SU-DHL-6 (cell line): ENCODE data around the gene COMMD8.

Experiments used
- H2AFZ ChIP-seq: fragments of 200-600 bp; sonication (generic); 2 replicates; pipeline ENCODE4 v1.6.1; 2014; ENCODE audit warnings: low read depth, mild to moderate bottlenecking, moderate library complexity, mixed read lengths, antibody characterized with exemption, low read length; ENCODE audit not compliant: severe bottlenecking
- H3F3A ChIP-seq: fragments of 200-600 bp; shearing (Covaris generic); 2 replicates; pipeline ENCODE4 v1.6.0; 2016; ENCODE audit warnings: antibody characterized with exemption, mild to moderate bottlenecking; ENCODE audit not compliant: insufficient read depth
- H3K27ac ChIP-seq: fragments of 200-600 bp; sonication (generic); 2 replicates; pipeline ENCODE4 v1.5.1; 2016; ENCODE audit warnings: low read depth, mild to moderate bottlenecking, low read length, moderate library complexity, mixed read lengths
- H3K27me3 ChIP-seq: fragments of 200-600 bp; sonication (generic), shearing (Covaris generic); 2 replicates; pipeline ENCODE4 v1.6.0; 2014; ENCODE audit warnings: mild to moderate bottlenecking, low read length
- H3K36me3 ChIP-seq: fragments of 200-600 bp; sonication (generic); 2 replicates; pipeline ENCODE4 v1.6.1; 2014; ENCODE audit warnings: mild to moderate bottlenecking, low read length, mixed read lengths
- H3K4me2 ChIP-seq: fragments of 300-600, 200-600 bp; shearing (Covaris generic), sonication (generic); 2 replicates; pipeline ENCODE4 v1.6.0; 2014; ENCODE audit warnings: low read length, low read depth, mild to moderate bottlenecking; ENCODE audit not compliant: poor library complexity, severe bottlenecking
- H3K4me3 ChIP-seq: fragments of 200-600 bp; sonication (generic); 2 replicates; pipeline ENCODE4 v1.5.1; 2014; ENCODE audit warnings: antibody characterized with exemption, low read length, mild to moderate bottlenecking, mixed read lengths; ENCODE audit not compliant: insufficient read depth, poor library complexity, severe bottlenecking
- H3K79me2 ChIP-seq: fragments of 200-600 bp; sonication (generic); 2 replicates; pipeline ENCODE4 v1.6.1; 2014; ENCODE audit warnings: mild to moderate bottlenecking, low read length, moderate library complexity; ENCODE audit not compliant: insufficient read depth
- H3K9ac ChIP-seq: fragments of 200-600 bp; sonication (generic); 2 replicates; pipeline ENCODE4 v1.7.0; 2014; ENCODE audit warnings: mild to moderate bottlenecking, low read length
- H3K9me2 ChIP-seq: fragments of 200-600 bp; sonication (generic); replicated peaks from 2 replicates; pipeline ENCODE4 v1.6.1; 2014; ENCODE audit warnings: low read length; ENCODE audit not compliant: insufficient read depth
- H3K9me3 ChIP-seq: fragments of 200-600 bp; sonication (generic); 2 replicates; pipeline ENCODE4 v1.6.1; 2014; ENCODE audit warnings: low read length, mixed read lengths; ENCODE audit not compliant: insufficient read depth
- H4K20me1 ChIP-seq: fragments of 200-600 bp; sonication (generic); 2 replicates; pipeline ENCODE4 v1.6.1; 2014; ENCODE audit warnings: low read depth, mild to moderate bottlenecking, antibody characterized with exemption, low read length, moderate library complexity, mixed read lengths
- CTCF ChIP-seq: fragments of 200-600 bp; sonication (generic); IDR thresholded peaks from one replicate; pipeline ENCODE4 v1.5.1; 2017; ENCODE audit warnings: antibody characterized with exemption, mild to moderate bottlenecking, low read length, moderate library complexity; ENCODE audit not compliant: insufficient read depth, poor library complexity, severe bottlenecking
- EZH2phosphoT487 ChIP-seq: fragments of 200-600 bp; sonication (generic), shearing (Covaris generic); conservative IDR thresholded peaks from 2 replicates; pipeline ENCODE4 v1.6.1; 2018; ENCODE audit warnings: mild to moderate bottlenecking, antibody characterized with exemption, low read length, moderate library complexity, mixed read lengths

Gene COMMD8

DNA sequence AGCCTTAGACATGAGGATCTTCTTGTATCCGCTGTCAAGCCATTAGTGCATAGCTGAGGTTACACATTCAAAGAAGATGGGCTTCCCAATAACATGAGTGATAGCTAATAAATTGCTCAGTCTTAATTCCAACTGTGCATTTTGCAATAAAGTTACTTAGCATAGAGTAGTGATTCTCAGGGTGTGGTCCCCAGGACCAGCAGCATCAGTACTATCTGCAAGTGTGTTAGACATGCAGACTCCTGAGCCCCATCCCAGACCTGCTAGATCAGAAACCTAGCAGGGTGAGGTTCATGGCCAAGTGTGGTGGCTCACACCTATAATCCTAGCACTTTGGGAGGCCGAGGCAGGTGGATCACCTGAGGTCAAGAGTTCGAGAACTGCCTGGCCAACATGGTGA lies 41.6 kb upstream of the COMMD8 start:
- no peak overlapping the region for H3K27ac ChIP-seq
- H3K9me3 ChIP-seq: no peaks in the 10 kb centered on the region
- H3K36me3 ChIP-seq: no peaks in the 10 kb centered on the region
- no peaks in the 10 kb centered on the region for H3K27me3 ChIP-seq
- no peak for TF ChIP-seq CTCF
- TF ChIP-seq EZH2phosphoT487: no peak
- no peaks in the 10 kb centered on the region for H3K9me2 ChIP-seq
- H3K9ac ChIP-seq: no peak overlapping the region
- H3F3A ChIP-seq: no peaks in the 10 kb centered on the region
- H3K4me3 ChIP-seq: no peak overlapping the region
- H3K4me2 ChIP-seq: no peak overlapping the region
- H4K20me1 ChIP-seq: no peaks in the 10 kb centered on the region
- H3K79me2 ChIP-seq: no peaks in the 10 kb centered on the region
- H2AFZ ChIP-seq: no peak overlapping the region

DNA sequence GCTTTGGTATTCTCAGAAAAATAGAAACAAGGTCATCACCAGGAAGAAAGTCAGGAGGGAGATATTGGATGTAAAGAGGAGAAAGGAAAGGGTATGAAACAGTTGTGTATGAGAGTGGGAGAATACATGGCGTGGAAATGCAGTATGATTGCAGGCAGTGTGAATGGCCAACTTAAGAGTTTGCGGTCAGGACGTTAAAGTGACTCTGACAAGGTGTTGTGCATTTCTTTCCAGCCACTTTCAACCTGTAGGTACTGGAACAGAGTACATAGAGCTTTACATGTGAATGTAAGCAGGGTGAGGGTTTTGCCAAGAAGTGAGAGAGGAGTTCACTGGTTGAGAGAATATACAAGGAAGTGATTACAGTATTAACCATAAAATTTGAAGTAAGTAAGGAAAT lies 37.3 kb upstream of the COMMD8 start:
- Histone ChIP-seq H4K20me1 (no peaks in the 10 kb centered on the region), H2AFZ (no peak overlapping the region), H3K79me2 (no peaks in the 10 kb centered on the region), H3K27me3 (no peaks in the 10 kb centered on the region), H3K9me2 (no peaks in the 10 kb centered on the region), H3K9me3 (no peaks in the 10 kb centered on the region), H3K36me3 (no peaks in the 10 kb centered on the region), H3F3A (no peaks in the 10 kb centered on the region), H3K27ac (no peak overlapping the region; the same call in 1 of the 2 replicates), H3K9ac (no peak overlapping the region), H3K4me3 (no peak overlapping the region), H3K4me2 (no peak overlapping the region)
- no peak for TF ChIP-seq CTCF
- TF ChIP-seq EZH2phosphoT487: no peak

GRCh38 chr4:47499700-47500099 lies 36.2 kb upstream of the COMMD8 start:
- Histone ChIP-seq H3K27ac (peak overlapping the region; percentile 66), H3K9ac (peak overlapping the region; percentile 11; the same call in 1 of the 2 replicates), H3K4me2 (peak overlapping the region; percentile 83), H3K9me3 (no peaks in the 10 kb centered on the region), H3K79me2 (no peaks in the 10 kb centered on the region), H3K4me3 (peak overlapping the region; percentile 31), H3K9me2 (no peaks in the 10 kb centered on the region), H4K20me1 (no peaks in the 10 kb centered on the region), H3K27me3 (no peaks in the 10 kb centered on the region), H2AFZ (peak overlapping the region; percentile 9), H3F3A (no peaks in the 10 kb centered on the region), H3K36me3 (no peaks in the 10 kb centered on the region)
- TF ChIP-seq EZH2phosphoT487 (no peak), CTCF (no peak)

GRCh38 chr4:47498899-47499298 lies 35.4 kb upstream of the COMMD8 start:
- H4K20me1 ChIP-seq: no peaks in the 10 kb centered on the region
- no peaks in the 10 kb centered on the region for H3K79me2 ChIP-seq
- no peak overlapping the region for H3K9ac ChIP-seq
- no peaks in the 10 kb centered on the region for H3K27me3 ChIP-seq
- no peaks in the 10 kb centered on the region for H3K9me2 ChIP-seq
- no peaks in the 10 kb centered on the region for H3F3A ChIP-seq
- H2AFZ ChIP-seq: no peak overlapping the region
- peak overlapping the region; percentile 83 for H3K4me2 ChIP-seq
- H3K36me3 ChIP-seq: no peaks in the 10 kb centered on the region
- peak overlapping the region; percentile 31 for H3K4me3 ChIP-seq
- H3K27ac ChIP-seq: peak overlapping the region; percentile 66
- H3K9me3 ChIP-seq: no peaks in the 10 kb centered on the region
- TF ChIP-seq EZH2phosphoT487: no peak
- TF ChIP-seq CTCF: no peak
